SU-DHL-6 (cell line): ENCODE results near the gene SLC6A8.
"Not testable (repeated sequence)": the region's sequence is repeated elsewhere in the genome, so short reads cannot be mapped to it uniquely, and the experiment has no call there.

Experiments used
- H2AFZ ChIP-seq: fragments of 200-600 bp; sonication (generic); 2 replicates; pipeline ENCODE4 v1.6.1; 2014; ENCODE audit warnings: low read depth, mild to moderate bottlenecking, moderate library complexity, mixed read lengths, antibody characterized with exemption, low read length; ENCODE audit not compliant: severe bottlenecking
- H3F3A ChIP-seq: fragments of 200-600 bp; shearing (Covaris generic); 2 replicates; pipeline ENCODE4 v1.6.0; 2016; ENCODE audit warnings: antibody characterized with exemption, mild to moderate bottlenecking; ENCODE audit not compliant: insufficient read depth
- H3K27ac ChIP-seq: fragments of 200-600 bp; sonication (generic); 2 replicates; pipeline ENCODE4 v1.5.1; 2016; ENCODE audit warnings: low read depth, mild to moderate bottlenecking, low read length, moderate library complexity, mixed read lengths
- H3K27me3 ChIP-seq: fragments of 200-600 bp; sonication (generic), shearing (Covaris generic); 2 replicates; pipeline ENCODE4 v1.6.0; 2014; ENCODE audit warnings: mild to moderate bottlenecking, low read length
- H3K36me3 ChIP-seq: fragments of 200-600 bp; sonication (generic); 2 replicates; pipeline ENCODE4 v1.6.1; 2014; ENCODE audit warnings: mild to moderate bottlenecking, low read length, mixed read lengths
- H3K4me2 ChIP-seq: fragments of 300-600, 200-600 bp; shearing (Covaris generic), sonication (generic); 2 replicates; pipeline ENCODE4 v1.6.0; 2014; ENCODE audit warnings: low read length, low read depth, mild to moderate bottlenecking; ENCODE audit not compliant: poor library complexity, severe bottlenecking
- H3K4me3 ChIP-seq: fragments of 200-600 bp; sonication (generic); 2 replicates; pipeline ENCODE4 v1.5.1; 2014; ENCODE audit warnings: antibody characterized with exemption, low read length, mild to moderate bottlenecking, mixed read lengths; ENCODE audit not compliant: insufficient read depth, poor library complexity, severe bottlenecking
- H3K79me2 ChIP-seq: fragments of 200-600 bp; sonication (generic); 2 replicates; pipeline ENCODE4 v1.6.1; 2014; ENCODE audit warnings: mild to moderate bottlenecking, low read length, moderate library complexity; ENCODE audit not compliant: insufficient read depth
- H3K9ac ChIP-seq: fragments of 200-600 bp; sonication (generic); 2 replicates; pipeline ENCODE4 v1.7.0; 2014; ENCODE audit warnings: mild to moderate bottlenecking, low read length
- H3K9me2 ChIP-seq: fragments of 200-600 bp; sonication (generic); replicated peaks from 2 replicates; pipeline ENCODE4 v1.6.1; 2014; ENCODE audit warnings: low read length; ENCODE audit not compliant: insufficient read depth
- H3K9me3 ChIP-seq: fragments of 200-600 bp; sonication (generic); 2 replicates; pipeline ENCODE4 v1.6.1; 2014; ENCODE audit warnings: low read length, mixed read lengths; ENCODE audit not compliant: insufficient read depth
- H4K20me1 ChIP-seq: fragments of 200-600 bp; sonication (generic); 2 replicates; pipeline ENCODE4 v1.6.1; 2014; ENCODE audit warnings: low read depth, mild to moderate bottlenecking, antibody characterized with exemption, low read length, moderate library complexity, mixed read lengths
- EZH2phosphoT487 ChIP-seq: fragments of 200-600 bp; sonication (generic), shearing (Covaris generic); conservative IDR thresholded peaks from 2 replicates; pipeline ENCODE4 v1.6.1; 2018; ENCODE audit warnings: mild to moderate bottlenecking, antibody characterized with exemption, low read length, moderate library complexity, mixed read lengths
- TF ChIP-seq, protein P1 (sequence below): fragments of 200-600 bp; sonication (generic); IDR thresholded peaks from one replicate; pipeline ENCODE4 v1.5.1; 2017; ENCODE audit warnings: antibody characterized with exemption, mild to moderate bottlenecking, low read length, moderate library complexity; ENCODE audit not compliant: insufficient read depth, poor library complexity, severe bottlenecking

The SLC6A8 gene

DNA sequence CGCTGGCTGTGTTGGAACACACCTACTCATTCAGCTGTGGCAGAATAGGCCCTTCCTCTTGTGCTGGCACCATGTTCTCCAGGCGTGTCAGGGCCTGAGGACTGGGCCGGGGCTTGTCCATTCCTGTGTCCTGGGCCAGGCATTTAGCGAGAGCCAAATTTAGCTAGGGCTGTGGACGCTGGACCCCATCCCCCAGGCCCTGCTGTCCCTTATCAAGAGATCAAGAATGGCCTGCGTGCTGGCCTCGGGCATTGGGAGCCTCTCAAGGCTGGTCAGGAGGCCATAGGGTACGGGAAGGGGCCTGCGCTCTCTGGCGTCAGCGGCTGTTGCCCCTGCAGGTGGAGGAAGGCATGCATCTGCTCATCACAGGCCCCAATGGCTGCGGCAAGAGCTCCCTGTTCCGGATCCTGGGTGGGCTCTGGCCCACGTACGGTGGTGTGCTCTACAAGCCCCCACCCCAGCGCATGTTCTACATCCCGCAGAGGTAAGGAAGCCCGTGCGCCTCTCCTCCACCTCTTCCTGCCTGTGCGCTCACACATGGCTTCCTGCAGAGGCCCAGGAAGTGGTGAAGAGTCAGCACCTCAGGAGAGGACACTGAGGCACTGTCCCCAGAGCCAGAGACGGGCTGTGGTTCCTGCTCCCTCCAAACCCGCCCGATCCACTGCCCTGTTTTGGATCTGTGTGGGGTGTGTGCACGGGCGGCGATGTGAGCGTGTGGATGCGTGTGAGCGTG is 52.2 kb downstream of the SLC6A8 start:
- Histone ChIP-seq H3K79me2 (no peaks in the 10 kb centered on the region), H4K20me1 (no peaks in the 10 kb centered on the region), H3K9me3 (no peaks in the 10 kb centered on the region), H2AFZ (no peak overlapping the region), H3K27ac (no peak overlapping the region), H3F3A (no peaks in the 10 kb centered on the region), H3K4me3 (no peak overlapping the region), H3K27me3 (no peaks in the 10 kb centered on the region), H3K36me3 (no peaks in the 10 kb centered on the region), H3K9ac (no peak overlapping the region), H3K9me2 (no peaks in the 10 kb centered on the region), H3K4me2 (no peak overlapping the region)
- TF ChIP-seq, protein P1, sequence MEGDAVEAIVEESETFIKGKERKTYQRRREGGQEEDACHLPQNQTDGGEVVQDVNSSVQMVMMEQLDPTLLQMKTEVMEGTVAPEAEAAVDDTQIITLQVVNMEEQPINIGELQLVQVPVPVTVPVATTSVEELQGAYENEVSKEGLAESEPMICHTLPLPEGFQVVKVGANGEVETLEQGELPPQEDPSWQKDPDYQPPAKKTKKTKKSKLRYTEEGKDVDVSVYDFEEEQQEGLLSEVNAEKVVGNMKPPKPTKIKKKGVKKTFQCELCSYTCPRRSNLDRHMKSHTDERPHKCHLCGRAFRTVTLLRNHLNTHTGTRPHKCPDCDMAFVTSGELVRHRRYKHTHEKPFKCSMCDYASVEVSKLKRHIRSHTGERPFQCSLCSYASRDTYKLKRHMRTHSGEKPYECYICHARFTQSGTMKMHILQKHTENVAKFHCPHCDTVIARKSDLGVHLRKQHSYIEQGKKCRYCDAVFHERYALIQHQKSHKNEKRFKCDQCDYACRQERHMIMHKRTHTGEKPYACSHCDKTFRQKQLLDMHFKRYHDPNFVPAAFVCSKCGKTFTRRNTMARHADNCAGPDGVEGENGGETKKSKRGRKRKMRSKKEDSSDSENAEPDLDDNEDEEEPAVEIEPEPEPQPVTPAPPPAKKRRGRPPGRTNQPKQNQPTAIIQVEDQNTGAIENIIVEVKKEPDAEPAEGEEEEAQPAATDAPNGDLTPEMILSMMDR: no peak

DNA sequence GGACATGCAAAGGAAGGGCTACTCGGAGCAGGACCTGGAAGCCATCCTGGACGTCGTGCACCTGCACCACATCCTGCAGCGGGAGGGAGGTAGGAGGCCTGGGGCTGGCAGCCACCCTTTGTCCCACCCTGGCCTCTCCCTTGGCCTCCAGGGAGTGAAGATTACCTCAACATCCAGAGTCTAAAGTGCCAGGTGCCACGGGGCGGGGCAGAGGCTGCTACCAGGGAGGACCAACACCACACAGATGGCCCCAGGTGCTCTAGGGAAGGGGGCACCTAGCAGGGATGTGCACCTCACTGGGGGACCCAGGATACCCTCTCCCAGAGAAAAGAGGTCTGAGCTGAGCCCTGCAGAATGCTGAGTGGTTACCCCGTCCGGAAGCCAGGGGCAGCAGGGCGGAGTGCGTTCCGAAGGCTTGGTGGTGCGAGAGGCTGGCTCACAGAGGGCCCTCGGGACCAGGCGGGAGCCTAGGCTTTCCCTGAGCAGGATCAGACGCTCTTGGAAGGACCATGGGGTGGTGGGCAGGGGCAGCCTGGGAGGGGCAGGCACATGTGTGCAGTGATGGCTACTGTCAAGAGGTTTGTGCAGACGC is 53.0 kb downstream of the SLC6A8 start:
- Histone ChIP-seq H3K27ac (no peak overlapping the region), H3K4me3 (no peak overlapping the region), H3F3A (no peaks in the 10 kb centered on the region), H3K9me3 (no peaks in the 10 kb centered on the region), H3K9me2 (no peaks in the 10 kb centered on the region), H3K9ac (no peak overlapping the region), H4K20me1 (no peaks in the 10 kb centered on the region), H2AFZ (no peak overlapping the region), H3K36me3 (no peaks in the 10 kb centered on the region), H3K79me2 (no peaks in the 10 kb centered on the region), H3K4me2 (no peak overlapping the region), H3K27me3 (no peaks in the 10 kb centered on the region)
- TF ChIP-seq, protein P1: no peak
- no peak for TF ChIP-seq EZH2phosphoT487

DNA sequence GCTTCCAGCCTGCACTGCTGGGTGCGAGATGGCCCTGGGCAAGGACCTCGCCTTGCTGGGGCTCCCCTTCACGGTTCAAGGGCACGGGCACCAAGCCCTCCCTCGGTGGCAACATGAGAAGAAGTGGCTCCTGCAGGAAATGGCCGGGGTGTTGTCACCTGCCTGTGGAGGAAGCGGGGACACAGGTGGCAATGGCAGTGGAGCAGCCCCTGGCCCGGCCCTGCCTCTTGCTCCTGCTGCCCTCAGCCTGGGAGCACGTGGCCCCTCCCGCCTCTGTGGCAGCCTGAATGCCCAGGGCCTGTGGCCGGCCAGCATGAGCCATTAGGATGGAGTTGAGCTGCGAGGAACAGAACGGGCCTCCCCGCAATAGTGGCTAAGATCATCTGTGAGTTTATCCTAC is 53.7 kb downstream of the SLC6A8 start:
- H3K4me3 ChIP-seq: no peak overlapping the region
- no peak overlapping the region for H3K4me2 ChIP-seq
- no peak overlapping the region for H3K9ac ChIP-seq
- no peaks in the 10 kb centered on the region for H3K9me3 ChIP-seq
- H3K36me3 ChIP-seq: no peaks in the 10 kb centered on the region
- no peak overlapping the region for H2AFZ ChIP-seq
- H4K20me1 ChIP-seq: no peaks in the 10 kb centered on the region
- H3F3A ChIP-seq: no peaks in the 10 kb centered on the region
- H3K79me2 ChIP-seq: no peaks in the 10 kb centered on the region
- H3K27ac ChIP-seq: no peak overlapping the region
- H3K9me2 ChIP-seq: no peaks in the 10 kb centered on the region
- TF ChIP-seq EZH2phosphoT487: no peak
- TF ChIP-seq, protein P1: no peak
- no peaks in the 10 kb centered on the region for H3K27me3 ChIP-seq

DNA sequence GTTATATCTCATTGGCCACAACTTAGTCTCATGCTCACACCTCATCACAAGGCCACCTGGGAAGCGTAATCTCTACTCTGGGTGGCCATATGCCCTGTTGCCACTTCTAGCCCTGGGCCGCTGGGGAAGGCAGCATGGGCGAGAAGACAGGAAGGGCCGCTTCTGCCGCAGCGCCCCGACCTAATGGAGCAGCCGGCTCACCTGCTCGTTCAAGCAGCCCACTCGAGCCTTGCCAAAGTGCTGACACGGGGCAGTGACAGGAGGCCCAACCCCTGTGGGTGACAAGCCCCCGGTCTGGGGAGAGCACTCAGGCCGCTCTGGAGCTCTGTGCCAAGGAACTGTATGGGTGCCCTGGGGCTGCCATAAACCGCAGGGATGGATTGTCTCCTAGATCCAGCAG is 54.4 kb downstream of the SLC6A8 start:
- H3K27me3 ChIP-seq, H3K36me3 ChIP-seq, H3F3A ChIP-seq, H2AFZ ChIP-seq, H3K9me3 ChIP-seq, H3K4me3 ChIP-seq, H3K9ac ChIP-seq, H3K79me2 ChIP-seq, H3K9me2 ChIP-seq, H3K27ac ChIP-seq, H3K4me2 ChIP-seq, H4K20me1 ChIP-seq: not testable (repeated sequence)

DNA sequence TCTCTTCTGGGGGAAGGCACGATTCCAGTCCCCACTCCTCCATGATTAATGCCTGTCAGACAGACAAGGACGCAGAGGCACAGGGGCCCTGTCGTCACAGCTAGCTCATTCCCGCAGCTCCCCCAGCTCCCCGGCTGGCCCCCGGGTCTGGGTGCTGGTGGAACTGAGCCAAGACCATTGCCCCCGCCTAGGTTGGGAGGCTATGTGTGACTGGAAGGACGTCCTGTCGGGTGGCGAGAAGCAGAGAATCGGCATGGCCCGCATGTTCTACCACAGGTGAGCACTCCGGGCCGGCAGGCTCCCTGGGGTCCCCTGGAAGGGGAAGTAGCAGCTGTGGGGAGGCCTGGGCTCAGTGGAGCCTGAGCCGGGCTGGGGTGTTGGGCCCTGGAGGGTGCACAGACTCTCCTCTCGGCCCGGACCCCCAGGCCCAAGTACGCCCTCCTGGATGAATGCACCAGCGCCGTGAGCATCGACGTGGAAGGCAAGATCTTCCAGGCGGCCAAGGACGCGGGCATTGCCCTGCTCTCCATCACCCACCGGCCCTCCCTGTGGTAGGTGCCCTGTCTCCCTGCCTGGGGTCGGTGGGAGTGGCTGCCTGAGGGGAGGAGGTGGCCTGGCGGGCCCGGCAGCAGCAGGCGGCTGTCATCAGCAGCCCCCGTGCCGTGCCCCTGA is 55.2 kb downstream of the SLC6A8 start:
- not testable (repeated sequence) for H3K9me3 ChIP-seq, H3K4me2 ChIP-seq, H2AFZ ChIP-seq, H3K9ac ChIP-seq, H3K27ac ChIP-seq, H4K20me1 ChIP-seq, H3F3A ChIP-seq, H3K27me3 ChIP-seq, H3K4me3 ChIP-seq, H3K9me2 ChIP-seq, H3K36me3 ChIP-seq, H3K79me2 ChIP-seq
